A673 (cell line): ENCODE measurements around the gene LRRC66.

Experiments used
- EZH2 ChIP-seq: fragments of 200-600 bp; sonication (generic); IDR thresholded peaks from 2 replicates; pipeline ENCODE4 v1.6.1; 2017; ENCODE audit warnings: borderline replicate concordance, low read depth, mild to moderate bottlenecking, mixed read lengths, antibody characterized with exemption, low read length; ENCODE audit not compliant: poor library complexity, severe bottlenecking
- TF ChIP-seq, protein P1 (sequence below): fragments of 300-800, 200-600 bp; sonication (generic); conservative IDR thresholded peaks from 2 replicates; pipeline ENCODE4 v1.5.1; 2017; ENCODE audit warnings: low read depth, mild to moderate bottlenecking, antibody characterized with exemption, low read length, moderate library complexity, mixed read lengths

DNA sequence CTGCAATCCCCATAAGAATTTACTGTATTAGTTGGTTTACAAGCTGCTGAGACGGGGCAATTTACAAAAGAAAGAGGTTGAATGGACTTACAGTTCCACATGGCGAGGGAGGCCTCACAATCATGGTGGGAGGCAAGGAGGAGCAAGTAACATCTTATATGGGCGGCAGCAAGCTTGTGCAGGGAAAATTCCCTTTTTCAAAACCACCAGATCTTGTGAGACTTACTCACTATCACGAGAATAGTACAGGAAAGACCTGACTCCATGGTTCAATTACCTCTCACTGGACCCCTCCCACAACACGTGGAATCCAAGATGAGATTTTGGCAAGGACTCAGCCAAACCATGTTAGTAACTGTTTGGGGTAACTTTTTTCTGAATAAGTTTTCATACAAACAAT lies 29.1 kb upstream of the LRRC66 start:
- no peak for TF ChIP-seq EZH2
- TF ChIP-seq, protein P1, sequence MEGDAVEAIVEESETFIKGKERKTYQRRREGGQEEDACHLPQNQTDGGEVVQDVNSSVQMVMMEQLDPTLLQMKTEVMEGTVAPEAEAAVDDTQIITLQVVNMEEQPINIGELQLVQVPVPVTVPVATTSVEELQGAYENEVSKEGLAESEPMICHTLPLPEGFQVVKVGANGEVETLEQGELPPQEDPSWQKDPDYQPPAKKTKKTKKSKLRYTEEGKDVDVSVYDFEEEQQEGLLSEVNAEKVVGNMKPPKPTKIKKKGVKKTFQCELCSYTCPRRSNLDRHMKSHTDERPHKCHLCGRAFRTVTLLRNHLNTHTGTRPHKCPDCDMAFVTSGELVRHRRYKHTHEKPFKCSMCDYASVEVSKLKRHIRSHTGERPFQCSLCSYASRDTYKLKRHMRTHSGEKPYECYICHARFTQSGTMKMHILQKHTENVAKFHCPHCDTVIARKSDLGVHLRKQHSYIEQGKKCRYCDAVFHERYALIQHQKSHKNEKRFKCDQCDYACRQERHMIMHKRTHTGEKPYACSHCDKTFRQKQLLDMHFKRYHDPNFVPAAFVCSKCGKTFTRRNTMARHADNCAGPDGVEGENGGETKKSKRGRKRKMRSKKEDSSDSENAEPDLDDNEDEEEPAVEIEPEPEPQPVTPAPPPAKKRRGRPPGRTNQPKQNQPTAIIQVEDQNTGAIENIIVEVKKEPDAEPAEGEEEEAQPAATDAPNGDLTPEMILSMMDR: no peak
